Nephron progenitor cell (in vitro differentiated cells): ENCODE measurements around the gene SLCO3A1.

Source experiments
- DNase-seq: peaks from one replicate; pipeline ENCODE4 v3.0.0; 2021
- H3K27ac Mint-ChIP-seq: 2 replicates; pipeline ENCODE4 v1.8.0; 2021; ENCODE audit warnings: mild to moderate bottlenecking, moderate library complexity, mixed read lengths
- H3K27me3 Mint-ChIP-seq: 2 replicates; pipeline ENCODE4 v1.8.0; 2021; ENCODE audit warnings: mild to moderate bottlenecking, low read depth, mixed read lengths; ENCODE audit not compliant: poor library complexity
- H3K36me3 Mint-ChIP-seq: 2 replicates; pipeline ENCODE4 v1.8.0; 2021; ENCODE audit warnings: low read depth, mixed read lengths
- H3K4me1 Mint-ChIP-seq: 2 replicates; pipeline ENCODE4 v1.8.0; 2021; ENCODE audit warnings: mixed read lengths
- H3K4me3 Mint-ChIP-seq: 2 replicates; pipeline ENCODE4 v1.8.0; 2021; ENCODE audit warnings: mild to moderate bottlenecking, moderate library complexity, mixed read lengths
- H3K9me3 Mint-ChIP-seq: 2 replicates; pipeline ENCODE4 v1.8.0; 2021; ENCODE audit warnings: mild to moderate bottlenecking, moderate library complexity, mixed read lengths
- CTCF ChIP-seq: fragments of 200-600 bp; sonication (generic); IDR thresholded peaks from 2 replicates; pipeline ENCODE4 v1.5.0; 2021; ENCODE audit warnings: antibody characterized with exemption

SLCO3A1 gene

DNA sequence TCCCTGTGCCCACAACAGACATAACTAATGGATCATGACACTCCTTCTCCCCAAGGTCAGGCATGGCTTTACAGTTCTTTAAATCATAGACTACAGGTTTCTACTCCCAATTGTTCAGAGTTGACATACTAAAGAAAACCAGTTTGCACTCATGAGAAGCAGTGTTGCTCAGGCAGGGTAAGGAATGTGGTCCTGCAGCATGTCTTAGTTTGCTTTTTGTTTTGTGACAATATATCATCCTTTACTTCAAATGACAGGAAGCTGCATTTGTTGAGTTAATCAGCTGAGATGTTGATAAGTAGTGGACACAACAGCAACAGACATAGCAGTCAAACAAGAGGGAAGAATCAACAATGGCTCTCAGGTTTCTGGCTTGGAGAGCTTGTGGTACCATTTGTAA is 267.5 kb downstream of the SLCO3A1 start:
- H3K27ac Mint-ChIP-seq: no peak overlapping the region

DNA sequence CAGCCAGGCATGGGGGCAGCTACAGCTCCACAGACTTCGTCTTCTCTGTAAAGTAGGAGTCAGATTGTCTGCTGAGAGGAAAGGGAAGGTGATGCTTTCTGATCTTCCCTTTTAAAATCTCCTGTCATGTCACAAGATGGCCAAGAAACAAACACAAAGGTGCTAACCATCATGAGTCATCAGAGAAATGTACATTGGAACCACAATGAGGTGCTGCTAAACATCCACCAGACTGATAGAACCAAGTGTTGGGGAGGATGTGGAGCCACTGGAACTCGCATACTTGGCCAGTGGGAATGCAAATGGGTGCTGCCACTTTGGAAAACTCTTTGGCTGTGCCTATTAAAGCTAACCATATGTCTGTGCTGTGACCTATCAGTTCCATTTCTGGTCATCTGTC is 268.8 kb downstream of the SLCO3A1 start:
- Mint-ChIP-seq H3K27me3 (no peaks in the 10 kb centered on the region), H3K9me3 (peaks cover 11% of the 10 kb centered on the region), H3K4me3 (no peak overlapping the region), H3K27ac (no peak overlapping the region), H3K36me3 (peaks cover 21% of the 10 kb centered on the region), H3K4me1 (peaks cover 59% of the 10 kb centered on the region)
- DNase-seq: no peak
- no peak for TF ChIP-seq CTCF

More for the DNA sequence above, 267.5 kb downstream of the SLCO3A1 start:
- no peak for TF ChIP-seq CTCF
- Mint-ChIP-seq H3K27me3 (no peaks in the 10 kb centered on the region), H3K9me3 (peaks cover 11% of the 10 kb centered on the region), H3K4me1 (peaks cover 68% of the 10 kb centered on the region), H3K4me3 (no peak overlapping the region), H3K36me3 (peaks cover 21% of the 10 kb centered on the region)
- no peak for DNase-seq

DNA sequence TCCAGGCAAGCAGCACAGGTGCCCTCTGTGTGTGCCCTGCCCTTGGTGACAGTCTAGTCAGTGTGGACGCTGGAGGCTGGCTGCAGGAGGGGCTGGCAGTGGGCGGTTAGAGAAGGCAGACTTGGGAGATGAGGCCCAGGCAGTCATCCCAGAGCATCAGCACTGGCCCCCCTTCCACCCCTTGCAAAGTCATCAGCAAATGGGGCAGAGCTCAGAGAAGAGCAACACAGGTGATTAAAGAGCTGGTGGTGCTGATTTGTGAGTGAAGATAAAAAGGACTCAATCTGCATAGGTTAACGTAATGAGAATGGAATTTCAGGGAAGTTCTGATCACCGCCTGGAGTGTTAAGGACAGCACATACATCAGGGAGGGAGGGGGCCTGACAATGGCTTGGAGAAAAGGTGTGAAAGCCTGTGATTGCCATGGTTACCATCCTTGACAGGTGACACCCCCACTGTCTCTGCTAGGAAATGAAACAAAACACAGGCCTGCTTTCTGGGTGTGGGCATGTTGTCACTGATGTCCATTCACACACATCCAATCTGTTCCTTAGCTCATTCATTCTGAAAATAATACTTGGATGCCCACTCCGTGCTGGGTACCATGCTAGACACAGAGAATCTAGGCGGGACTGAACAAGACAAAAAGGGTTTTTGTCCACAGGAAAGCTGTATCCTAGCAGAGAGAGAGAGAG is 270.6 kb downstream of the SLCO3A1 start:
- no peak overlapping the region for H3K4me3 Mint-ChIP-seq
- no peak for DNase-seq
- H3K9me3 Mint-ChIP-seq: peaks cover 11% of the 10 kb centered on the region

DNA sequence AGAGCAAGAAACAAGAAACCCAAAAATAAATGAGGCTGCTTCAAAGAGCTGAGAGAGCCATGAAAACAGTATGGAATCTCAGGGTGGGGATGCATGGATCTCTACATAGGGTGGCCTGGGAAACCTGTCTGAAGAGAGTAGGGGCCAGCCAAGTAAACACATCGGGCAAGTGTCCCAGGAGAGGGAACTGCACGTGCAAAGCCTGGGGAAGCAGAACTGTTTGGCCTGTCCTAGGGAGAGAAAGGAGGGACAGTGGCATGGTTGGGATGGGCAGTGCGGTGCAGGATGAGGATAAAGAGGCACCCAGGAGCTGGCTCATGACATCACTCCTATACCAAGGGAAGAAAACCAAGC is 271.1 kb downstream of the SLCO3A1 start:
- Mint-ChIP-seq H3K36me3 (peaks cover 21% of the 10 kb centered on the region), H3K9me3 (peaks cover 11% of the 10 kb centered on the region), H3K27me3 (no peaks in the 10 kb centered on the region), H3K4me3 (no peak overlapping the region), H3K4me1 (peaks cover 43% of the 10 kb centered on the region), H3K27ac (no peak overlapping the region)
- no peak for TF ChIP-seq CTCF
- no peak for DNase-seq

More for the DNA sequence above, 270.6 kb downstream of the SLCO3A1 start:
- H3K36me3 Mint-ChIP-seq: peaks cover 21% of the 10 kb centered on the region
- no peak for TF ChIP-seq CTCF
- H3K4me1 Mint-ChIP-seq: peaks cover 47% of the 10 kb centered on the region
- no peak overlapping the region for H3K27ac Mint-ChIP-seq
- no peaks in the 10 kb centered on the region for H3K27me3 Mint-ChIP-seq

GRCh38 chr15:92128788-92129187 is 275.3 kb downstream of the SLCO3A1 start:
- Mint-ChIP-seq H3K36me3 (no peaks in the 10 kb centered on the region), H3K27ac (no peak overlapping the region), H3K4me1 (peaks cover 42% of the 10 kb centered on the region), H3K27me3 (peaks cover 7% of the 10 kb centered on the region), H3K9me3 (no peaks in the 10 kb centered on the region), H3K4me3 (no peak overlapping the region)
- no peak for TF ChIP-seq CTCF
- DNase-seq: no peak

GRCh38 chr15:92130244-92130643 is 276.7 kb downstream of the SLCO3A1 start:
- Mint-ChIP-seq H3K36me3 (no peaks in the 10 kb centered on the region), H3K27me3 (peaks cover 7% of the 10 kb centered on the region), H3K27ac (no peak overlapping the region), H3K4me3 (no peak overlapping the region), H3K9me3 (no peaks in the 10 kb centered on the region), H3K4me1 (peaks cover 42% of the 10 kb centered on the region)
- TF ChIP-seq CTCF: no peak
- DNase-seq: no peak
